ENCODE data around the gene DHRS3. TPM values are rescaled to one million over a fixed set of nuclear protein-coding genes. Genes with fewer than 3 reads are reported as not detected.

DHRS3 gene
- total RNA-seq, 1 donor from 2014 or later, result 31.9 TPM

- Mint-ChIP-seq H3K27me3 (ENCODE audit: low read depth) (peaks cover 3% of the 10 kb centered on the region), H3K27ac (ENCODE audit: unreplicated experiment) (no peak overlapping the region), H3K9me3 (ENCODE audit: low read depth) (no peaks in the 10 kb centered on the region), H3K36me3 (ENCODE audit: low read depth) (no peaks in the 10 kb centered on the region), H3K4me1 (ENCODE audit: low read depth) (peaks cover 14% of the 10 kb centered on the region), H3K4me3 (ENCODE audit: unreplicated experiment) (no peak overlapping the region)
- TF ChIP-seq CTCF (IDR thresholded peaks at IDR 0.05), result no peak
- DNase-seq (ENCODE audit: low spot score), result no peak
Observed at GRCh38 chr1:12521096-12521495, 96.9 kb downstream of the DHRS3 start.

DNA sequence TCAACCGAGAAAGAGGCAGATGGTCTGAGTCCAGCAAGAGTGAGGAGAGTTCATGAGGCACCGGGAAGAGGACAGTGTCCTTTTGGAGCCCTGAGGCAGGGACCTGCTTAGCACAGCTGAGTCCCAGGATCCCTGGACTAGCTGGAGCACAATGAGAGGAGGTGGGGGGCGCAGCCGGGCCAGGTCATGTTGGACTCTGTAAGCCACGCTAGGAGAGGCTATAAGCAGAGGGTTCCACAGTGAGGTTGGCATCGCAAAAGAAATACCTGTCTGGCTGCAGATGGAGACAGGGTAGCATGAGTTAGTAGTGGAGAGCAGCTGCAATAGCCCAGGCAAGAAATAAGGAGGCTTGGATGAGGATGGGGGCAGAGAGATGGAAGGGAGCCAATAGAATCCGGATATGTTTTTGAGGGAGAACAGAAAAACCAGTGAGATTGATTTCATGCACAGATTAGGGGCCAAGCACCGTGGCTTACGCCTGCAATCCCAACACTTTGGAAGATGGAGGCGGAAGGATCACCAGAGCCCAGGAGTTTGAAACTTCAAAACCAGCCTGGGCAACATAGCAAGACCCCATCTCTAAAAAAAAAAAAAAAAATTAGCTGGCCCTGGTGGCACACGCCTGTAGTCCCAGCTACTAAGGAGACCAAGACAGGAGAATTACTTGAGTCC, 98.2 kb downstream of the DHRS3 start:
- no peaks in the 10 kb centered on the region for H3K9me3 Mint-ChIP-seq (ENCODE audit: low read depth)
- no peaks in the 10 kb centered on the region for H3K36me3 Mint-ChIP-seq (ENCODE audit: low read depth)
- no peak overlapping the region for H3K4me3 Mint-ChIP-seq (ENCODE audit: unreplicated experiment)
- H3K27ac Mint-ChIP-seq (ENCODE audit: unreplicated experiment), result no peak overlapping the region
- no peak for DNase-seq (ENCODE audit: low spot score)
- TF ChIP-seq CTCF (IDR thresholded peaks at IDR 0.05), result no peak
- peaks cover 4% of the 10 kb centered on the region for H3K4me1 Mint-ChIP-seq (ENCODE audit: low read depth)
- H3K27me3 Mint-ChIP-seq (ENCODE audit: low read depth), result peaks cover 3% of the 10 kb centered on the region

DNA sequence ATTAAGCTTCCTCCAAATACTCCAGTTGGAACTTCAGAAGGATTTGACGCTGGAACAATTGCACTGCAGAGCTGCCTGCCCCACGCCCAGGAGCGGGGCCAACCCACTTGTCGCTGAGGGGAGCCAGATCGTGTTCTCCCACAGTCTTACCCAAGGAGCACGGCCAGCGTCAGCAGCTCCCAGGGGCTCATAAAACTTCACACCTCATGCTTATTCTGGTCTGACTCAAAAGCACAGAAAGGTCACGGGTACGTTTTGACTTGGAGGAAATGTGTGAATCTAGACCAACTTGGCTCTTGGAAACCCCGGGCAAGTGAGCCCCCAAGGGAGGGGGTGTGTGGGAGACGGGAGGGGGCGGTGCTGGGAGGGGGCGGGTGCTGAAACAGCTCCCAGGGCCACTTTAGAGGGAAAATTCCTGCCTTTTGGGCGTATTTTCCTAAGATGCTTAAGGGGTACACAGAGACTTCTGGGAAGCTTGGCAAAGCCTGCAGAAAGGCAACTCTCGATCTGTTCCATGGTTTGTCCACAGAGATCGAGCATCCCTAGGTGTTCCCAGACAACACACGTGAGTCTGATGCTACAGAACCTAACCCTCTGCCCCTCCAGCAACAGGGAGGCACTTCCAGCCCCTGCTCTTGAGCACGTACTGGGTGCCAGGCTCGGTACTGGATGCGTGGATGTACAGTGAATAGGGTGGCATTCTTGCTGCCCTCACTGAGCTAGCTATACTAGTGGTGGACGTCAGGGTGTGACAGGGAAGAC, 98.9 kb downstream of the DHRS3 start:
- no peak for TF ChIP-seq CTCF (IDR thresholded peaks at IDR 0.05)
- peaks cover 3% of the 10 kb centered on the region for H3K27me3 Mint-ChIP-seq (ENCODE audit: low read depth)
- no peak overlapping the region for H3K4me3 Mint-ChIP-seq (ENCODE audit: unreplicated experiment)
- H3K4me1 Mint-ChIP-seq (ENCODE audit: low read depth), result peaks cover 4% of the 10 kb centered on the region
- no peak overlapping the region for H3K27ac Mint-ChIP-seq (ENCODE audit: unreplicated experiment)
- no peak for DNase-seq (ENCODE audit: low spot score)
- H3K36me3 Mint-ChIP-seq (ENCODE audit: low read depth), result peaks cover 3% of the 10 kb centered on the region
- H3K9me3 Mint-ChIP-seq (ENCODE audit: low read depth), result no peaks in the 10 kb centered on the region

Small RNA genes lying within 50 kb of the gene (microRNA-seq; reads per million reads assigned to microRNA genes)
- not detected for gene MIR6730 (ENCODE audit: borderline number of aligned reads)

Other genes with a start within 250 kb of the DHRS3 start
- not detected in 3 replicates for gene AADACL4, start 25.9 kb upstream of the DHRS3 start, total RNA-seq
- gene AADACL3, start 97.9 kb upstream of the DHRS3 start, total RNA-seq, result not detected in 3 replicates
- gene CFAP107, start 128.0 kb upstream of the DHRS3 start, total RNA-seq, result not detected in 3 replicates
- not detected in 3 replicates for gene PRAMEF12, start 155.5 kb upstream of the DHRS3 start, total RNA-seq
- not detected in 3 replicates for gene PRAMEF1, start 173.2 kb upstream of the DHRS3 start, total RNA-seq
- gene PRAMEF11, start 213.2 kb upstream of the DHRS3 start, total RNA-seq, result not detected in 3 replicates
- gene HNRNPCL1, start 230.5 kb upstream of the DHRS3 start, total RNA-seq, result not detected in 3 replicates
- not detected in 3 replicates for gene PRAMEF2, start 238.9 kb upstream of the DHRS3 start, total RNA-seq

Measured in chondrocyte (in vitro differentiated cells).